T-helper 1 cell treated with Interleukin-12 subunit alpha and Interleukin-12 subunit beta and Interleukin-4 antibody, amounts not matched to agents 30 ng/mL and 1 ng/mL, for 36 hours (primary cell): ENCODE measurements around the gene ANKLE2. TPM values are rescaled to one million over a fixed set of nuclear protein-coding genes. Genes with fewer than 3 reads are reported as not detected.
"Not testable (repeated sequence)": the region's sequence is repeated elsewhere in the genome, so short reads cannot be mapped to it uniquely, and the experiment has no call there.

Experiments used
- intact Hi-C: fragments of 100-400 bp; cut with micrococcal nuclease; formaldehyde crosslinking; loops from one replicate; pipeline ENCODE4 v1.15.1; 2024
- total RNA-seq: library from RNA; stranded (reverse); gene quantifications from 2 replicates; pipeline ENCODE4 v1.2.3, GENCODE V29; 2022

ANKLE2 gene
- total RNA-seq, 1 donor from 2014 or later = 103 TPM

GRCh38 chr12:132720606-132721345 is 40.9 kb downstream of the ANKLE2 start:
- intact Hi-C loops = no loop called here

GRCh38 chr12:132719954-132720324 is 41.7 kb downstream of the ANKLE2 start:
- intact Hi-C loops = no loop called here

- intact Hi-C loops = no loop called here
Observed at GRCh38 chr12:132719141-132719953, 42.3 kb downstream of the ANKLE2 start.

- intact Hi-C loops = no loop called here
Observed at GRCh38 chr12:132718644-132719043, 43.0 kb downstream of the ANKLE2 start.

- intact Hi-C loops = no loop called here
Observed at GRCh38 chr12:132717531-132718387, 43.9 kb downstream of the ANKLE2 start.

- intact Hi-C loops = no loop called here
Observed at GRCh38 chr12:132717011-132717410, 44.6 kb downstream of the ANKLE2 start.

GRCh38 chr12:132716356-132716755 is 45.3 kb downstream of the ANKLE2 start:
- intact Hi-C loops = no loop called here

- intact Hi-C loops = no loop called here
Observed at GRCh38 chr12:132715874-132716273, 45.8 kb downstream of the ANKLE2 start.

GRCh38 chr12:132713123-132713522 is 48.5 kb downstream of the ANKLE2 start:
- intact Hi-C loops = no loop called here

GRCh38 chr12:132711080-132711843 is 50.4 kb downstream of the ANKLE2 start:
- intact Hi-C loops = loop anchor here (2.0 kb wide), 1 partner anchor 522 kb away; no protein-coding TSS in a partner anchor

- intact Hi-C loops = loop anchor here (1.0 to 2.0 kb wide), 9 partner anchors 23 to 522 kb away; partner anchors contain the start of genes ANKLE2, CHFR, POLE and PXMP2
Observed at GRCh38 chr12:132710405-132711079, 51.1 kb downstream of the ANKLE2 start, which contains the start of gene PGAM5. Gene PGAM5, plus strand, starts transcription at chr12:132710842. Its CDS starts 35 bp downstream, at chr12:132710877.

GRCh38 chr12:132710043-132710404 is 51.6 kb downstream of the ANKLE2 start:
- intact Hi-C loops = loop anchor here (1.0 to 2.0 kb wide), 9 partner anchors 23 to 521 kb away; partner anchors contain the start of genes ANKLE2, CHFR, POLE and PXMP2

- intact Hi-C loops = no loop called here
Observed at GRCh38 chr12:132708150-132708549, 53.5 kb downstream of the ANKLE2 start.

- intact Hi-C loops = no loop called here
Observed at GRCh38 chr12:132707241-132707640, 54.4 kb downstream of the ANKLE2 start.

GRCh38 chr12:132703641-132704040 is 58.0 kb downstream of the ANKLE2 start:
- intact Hi-C loops = no loop called here

GRCh38 chr12:132702640-132703039 is 59.0 kb downstream of the ANKLE2 start:
- intact Hi-C loops = no loop called here

- intact Hi-C loops = no loop called here
Observed at GRCh38 chr12:132700212-132700822, 61.3 kb downstream of the ANKLE2 start.

- intact Hi-C loops = no loop called here
Observed at GRCh38 chr12:132698341-132698740, 63.3 kb downstream of the ANKLE2 start.

- intact Hi-C loops = no loop called here
Observed at GRCh38 chr12:132695431-132695830, 66.2 kb downstream of the ANKLE2 start.

GRCh38 chr12:132694888-132695287 is 66.7 kb downstream of the ANKLE2 start:
- intact Hi-C loops = not testable (repeated sequence)
